Amniotic epithelial cell (primary cell): ENCODE measurements around the gene GLIS2.
"Not testable (repeated sequence)": the region's sequence is repeated elsewhere in the genome, so short reads cannot be mapped to it uniquely, and the experiment has no call there.

Experiments
- DNase-seq: peaks from one replicate; pipeline ENCODE4 v3.0.0-alpha.2; 2010; ENCODE audit warnings: low read depth

The GLIS2 gene

DNA sequence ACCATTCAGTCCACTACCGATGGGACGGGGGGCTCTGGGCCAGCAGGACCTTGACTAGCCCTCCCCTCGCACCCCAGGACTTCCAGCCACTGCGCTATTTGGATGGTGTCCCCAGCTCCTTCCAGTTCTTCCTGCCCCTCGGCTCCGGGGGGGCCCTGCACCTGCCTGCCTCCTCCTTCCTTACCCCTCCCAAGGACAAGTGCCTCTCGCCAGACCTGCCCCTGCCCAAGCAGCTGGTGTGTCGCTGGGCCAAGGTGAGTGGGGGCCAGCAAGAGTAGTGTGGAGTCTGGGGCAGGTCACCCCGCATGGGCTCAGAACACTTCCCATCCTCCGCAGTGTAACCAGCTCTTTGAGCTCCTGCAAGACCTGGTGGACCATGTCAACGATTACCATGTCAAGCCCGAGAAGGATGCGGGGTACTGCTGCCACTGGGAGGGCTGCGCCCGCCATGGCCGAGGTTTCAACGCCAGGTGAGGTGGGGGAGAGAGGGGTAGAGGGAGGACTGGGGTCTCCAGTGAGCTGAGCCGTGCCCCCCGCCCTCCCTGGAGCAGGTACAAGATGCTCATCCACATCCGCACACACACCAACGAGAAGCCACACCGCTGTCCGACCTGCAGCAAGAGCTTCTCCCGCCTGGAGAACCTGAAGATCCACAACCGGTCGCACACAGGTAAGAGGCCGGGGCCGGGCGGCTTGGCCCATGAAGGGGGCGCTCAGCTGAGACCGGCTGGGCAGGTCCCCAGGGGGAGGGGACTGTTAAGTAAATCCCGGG is 19.0 kb downstream of the GLIS2 start:
- DNase-seq: no peak

DNA sequence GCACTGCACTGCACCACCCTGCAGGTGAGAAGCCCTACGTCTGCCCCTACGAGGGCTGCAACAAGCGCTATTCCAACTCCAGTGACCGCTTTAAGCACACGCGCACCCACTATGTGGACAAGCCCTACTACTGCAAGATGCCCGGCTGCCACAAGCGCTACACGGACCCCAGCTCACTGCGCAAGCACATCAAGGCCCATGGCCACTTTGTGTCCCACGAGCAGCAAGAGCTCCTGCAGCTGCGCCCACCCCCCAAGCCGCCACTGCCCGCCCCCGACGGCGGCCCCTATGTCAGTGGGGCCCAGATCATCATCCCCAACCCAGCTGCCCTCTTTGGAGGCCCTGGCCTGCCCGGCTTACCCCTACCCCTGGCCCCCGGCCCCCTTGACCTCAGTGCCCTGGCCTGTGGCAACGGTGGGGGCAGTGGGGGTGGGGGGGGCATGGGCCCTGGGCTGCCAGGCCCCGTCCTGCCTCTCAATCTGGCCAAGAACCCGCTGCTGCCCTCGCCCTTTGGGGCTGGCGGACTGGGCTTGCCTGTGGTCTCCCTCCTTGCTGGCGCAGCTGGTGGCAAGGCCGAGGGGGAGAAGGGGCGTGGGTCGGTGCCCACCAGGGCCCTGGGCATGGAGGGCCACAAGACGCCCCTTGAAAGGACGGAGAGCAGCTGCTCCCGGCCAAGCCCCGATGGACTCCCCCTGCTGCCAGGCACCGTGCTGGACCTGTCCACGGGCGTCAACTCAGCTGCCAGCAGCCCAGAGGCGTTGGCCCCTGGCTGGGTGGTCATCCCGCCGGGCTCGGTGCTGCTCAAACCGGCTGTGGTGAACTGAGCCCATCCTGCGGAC is 21.1 kb downstream of the GLIS2 start:
- DNase-seq: no peak

GRCh38 chr16:4337540-4338088 is 21.7 kb downstream of the GLIS2 start:
- no peak for DNase-seq

DNA sequence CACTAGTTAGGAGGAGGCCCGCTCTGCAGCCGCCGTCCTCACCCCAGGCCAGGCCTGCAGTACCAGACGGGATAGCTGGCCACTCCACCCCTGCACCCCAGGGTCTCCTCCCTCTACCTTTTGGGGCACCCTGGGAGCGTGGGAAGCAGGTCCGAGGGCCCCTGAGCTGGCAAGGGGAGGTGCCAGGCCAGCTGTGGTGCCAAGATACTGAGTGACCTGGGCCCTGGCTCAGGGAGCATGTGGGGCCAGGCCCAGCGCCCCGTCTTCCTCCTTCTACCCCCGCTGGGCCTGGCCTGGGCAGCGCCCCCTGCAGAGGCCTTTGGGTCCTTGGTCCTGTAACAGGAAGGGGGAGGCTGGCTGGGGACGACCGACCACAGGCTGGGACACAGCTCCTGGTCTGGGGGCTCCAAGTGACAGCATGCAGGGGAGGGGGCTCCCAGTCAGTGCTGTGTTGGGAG is 22.3 kb downstream of the GLIS2 start:
- DNase-seq: no peak

DNA sequence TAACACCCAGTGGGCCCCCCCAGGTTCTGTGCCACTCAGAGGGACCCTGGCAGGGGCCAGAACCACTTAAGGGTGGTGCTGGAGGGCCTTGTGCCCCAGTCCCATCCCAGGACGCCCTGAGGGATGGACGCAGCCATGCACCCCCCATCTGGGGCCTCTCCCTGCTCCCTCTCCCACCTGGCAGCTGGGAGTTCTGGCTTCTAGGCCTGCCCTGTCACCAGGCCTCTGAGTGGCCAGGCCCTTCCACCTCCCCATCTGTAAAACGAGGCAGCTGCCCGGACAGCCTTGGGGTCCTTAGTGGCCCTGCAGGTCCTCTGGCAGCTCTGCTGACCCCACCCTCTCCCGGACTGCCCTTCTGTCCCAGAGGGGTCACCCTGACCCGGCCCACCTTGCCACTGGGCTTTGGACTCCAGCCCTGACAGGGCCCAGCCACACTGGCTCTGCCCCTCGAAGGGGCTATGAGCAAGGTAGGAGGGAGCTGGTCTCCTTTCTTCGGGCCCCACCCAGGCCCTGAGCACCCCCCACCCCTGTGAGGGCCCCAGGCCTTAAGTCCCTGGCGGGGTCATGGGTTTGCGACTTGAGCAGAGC is 22.9 kb downstream of the GLIS2 start:
- no peak for DNase-seq

- DNase-seq: no peak
Observed at GRCh38 chr16:4339455-4339854, 23.6 kb downstream of the GLIS2 start.

GRCh38 chr16:4339909-4340308 is 24.0 kb downstream of the GLIS2 start:
- DNase-seq: no peak

DNA sequence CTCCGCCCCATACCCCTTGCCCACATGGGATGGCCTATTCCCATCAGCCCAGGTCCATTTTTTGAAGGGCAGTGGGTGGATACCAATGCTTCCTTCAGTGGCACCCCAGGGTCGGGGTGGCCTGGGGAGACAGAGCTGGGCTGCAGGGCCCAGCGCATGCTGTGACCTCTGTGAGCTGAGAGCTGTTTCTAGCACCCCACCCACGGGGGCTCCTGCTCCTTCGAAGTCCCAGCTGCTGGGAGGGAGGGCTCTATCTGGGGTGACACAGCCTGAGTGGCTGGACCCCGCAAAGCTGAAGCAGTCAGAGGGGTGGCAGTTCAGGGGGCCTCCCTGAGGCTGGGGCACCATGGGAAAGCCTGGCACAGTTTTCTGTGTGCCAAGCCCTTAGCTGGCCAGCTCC is 24.6 kb downstream of the GLIS2 start:
- no peak for DNase-seq

DNA sequence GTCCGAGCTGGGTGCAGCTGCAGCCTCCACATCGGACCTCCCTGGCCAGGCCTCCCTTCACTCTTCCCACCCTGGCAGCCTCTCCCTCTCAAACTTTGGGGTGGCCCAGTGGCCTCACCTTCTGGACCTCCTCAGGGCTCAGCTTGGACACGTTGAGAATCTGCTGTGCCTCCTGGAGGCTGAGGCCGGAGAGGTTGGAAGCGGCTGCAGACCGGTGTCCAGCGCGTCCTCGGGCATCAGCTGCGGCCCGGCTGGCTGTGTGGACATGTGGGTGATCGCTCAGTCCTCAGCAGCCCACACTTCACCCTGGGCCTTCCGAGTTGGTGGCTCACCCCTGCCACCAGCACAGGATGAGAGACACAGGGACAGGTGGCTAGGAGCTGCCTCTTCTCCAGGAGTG is 25.4 kb downstream of the GLIS2 start:
- DNase-seq: no peak

- peak; percentile 43 for DNase-seq
Observed at GRCh38 chr16:4342866-4343744, 27.2 kb downstream of the GLIS2 start.

DNA sequence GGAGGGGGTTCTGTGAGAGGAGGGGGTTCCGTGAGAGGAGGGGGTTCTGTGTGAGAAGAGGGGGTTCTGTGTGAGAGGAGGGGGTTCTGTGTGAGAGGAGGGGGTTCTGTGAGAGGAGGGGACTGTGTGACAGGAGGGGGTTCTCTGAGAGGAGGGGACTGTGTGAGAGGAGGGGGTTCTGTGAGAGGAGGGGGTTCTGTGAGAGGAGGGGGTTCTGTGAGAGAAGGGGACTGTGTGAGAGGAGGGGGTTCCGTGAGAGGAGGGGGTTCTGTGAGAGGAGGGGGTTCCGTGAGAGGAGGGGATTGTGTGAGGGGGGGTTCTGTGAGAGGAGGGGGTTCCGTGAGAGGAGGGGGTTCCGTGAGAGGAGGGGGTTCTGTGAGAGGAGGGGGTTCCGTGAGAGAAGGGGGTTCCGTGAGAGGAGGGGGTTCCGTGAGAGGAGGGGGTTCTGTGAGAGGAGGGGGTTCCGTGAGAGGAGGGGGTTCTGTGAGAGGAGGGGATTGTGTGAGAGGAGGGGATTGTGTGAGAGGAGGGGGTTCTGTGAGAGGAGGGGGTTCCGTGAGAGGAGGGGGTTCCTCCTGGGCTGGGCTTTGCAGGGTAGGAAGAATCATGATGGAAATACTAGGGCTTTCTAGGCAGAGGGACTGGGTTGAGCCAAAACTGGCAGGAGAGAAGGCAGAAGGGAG is 28.6 kb downstream of the GLIS2 start:
- DNase-seq: not testable (repeated sequence)

DNA sequence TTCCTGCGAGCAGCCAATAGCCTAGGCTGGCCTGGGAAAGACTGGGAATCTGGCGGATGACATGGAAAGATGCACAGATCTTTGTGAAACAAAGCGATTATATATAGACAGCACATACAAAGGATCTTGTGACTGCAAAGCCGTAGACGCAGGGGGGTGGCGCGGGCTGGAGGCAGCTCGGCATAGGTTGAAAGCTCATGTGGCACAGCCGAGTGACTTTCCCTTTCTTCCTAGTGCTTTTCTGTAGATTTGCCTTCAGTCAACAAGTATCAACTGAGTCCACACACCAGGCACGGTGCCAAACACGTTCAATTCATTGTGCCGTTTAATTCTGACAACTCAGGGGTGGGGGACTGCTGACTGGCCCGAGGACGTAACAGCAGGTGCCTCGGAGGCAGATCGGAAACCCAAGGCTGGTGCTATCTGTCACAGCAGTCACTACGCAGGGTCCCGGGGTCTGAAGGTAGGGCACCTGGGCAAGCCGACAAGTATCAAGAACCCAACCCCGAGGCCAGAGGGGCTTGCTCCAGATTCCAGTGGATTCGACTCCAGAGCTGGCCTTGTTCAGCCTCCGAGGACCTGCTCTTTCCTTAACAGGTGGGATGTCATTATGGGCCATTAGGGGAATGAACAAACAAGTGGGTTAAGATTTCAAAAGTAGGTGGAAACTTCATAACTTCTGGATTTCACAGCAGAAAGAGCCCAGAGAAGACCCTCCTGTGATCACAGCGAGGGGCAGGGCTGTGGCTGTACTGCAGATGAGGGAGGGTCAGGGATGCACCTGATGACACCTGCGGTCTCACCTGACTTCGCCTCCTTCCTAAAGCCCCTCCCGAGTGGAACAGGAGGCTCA is 29.3 kb downstream of the GLIS2 start:
- DNase-seq: peak; percentile 30

DNA sequence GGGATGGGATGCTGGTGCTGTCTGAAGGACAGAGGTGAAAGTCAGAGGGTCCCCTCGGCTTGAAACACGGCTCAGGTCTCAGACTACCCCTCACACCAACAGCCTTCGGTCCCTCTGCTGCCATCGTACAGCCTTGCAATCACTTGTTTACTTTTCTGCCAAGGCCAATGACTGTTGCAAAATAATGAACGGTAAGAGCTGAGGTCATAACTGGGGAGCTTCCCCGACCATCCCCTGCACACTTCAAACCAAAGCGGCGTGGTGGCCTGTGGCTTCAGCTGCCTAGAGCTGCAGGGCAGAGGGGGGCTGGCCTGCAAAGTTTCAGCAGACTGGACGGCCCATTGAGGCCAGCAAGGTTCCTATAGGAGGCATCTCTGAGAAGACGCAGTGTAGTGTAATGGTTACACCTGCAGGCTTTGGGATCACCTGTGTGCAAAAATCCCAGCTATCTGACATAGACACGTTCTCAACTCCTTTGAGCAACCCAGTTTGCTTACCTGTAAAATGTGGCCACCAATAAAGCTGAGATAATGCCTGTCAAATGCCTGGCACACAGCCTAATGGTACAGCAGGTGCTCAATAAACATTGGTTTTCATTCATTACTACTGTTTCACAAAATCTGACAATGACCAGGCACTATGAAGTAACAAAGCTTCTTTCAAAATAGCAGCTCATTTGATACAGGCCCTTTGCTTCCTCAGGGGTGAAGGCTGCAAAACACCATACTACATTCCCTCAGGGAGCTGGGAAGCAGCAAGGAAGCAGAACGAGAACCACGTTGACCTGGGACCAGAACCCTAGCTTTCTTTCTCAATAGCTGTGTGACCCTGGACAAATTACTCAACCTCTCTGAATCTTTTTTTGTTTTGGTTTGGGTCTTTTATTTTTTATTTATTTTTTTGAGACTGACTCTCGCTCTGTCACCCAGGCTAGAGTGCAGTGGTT is 30.2 kb downstream of the GLIS2 start:
- peak; percentile 65 for DNase-seq

- peak; percentile 91 for DNase-seq
Observed at GRCh38 chr16:4347010-4347409, 31.1 kb downstream of the GLIS2 start.

DNA sequence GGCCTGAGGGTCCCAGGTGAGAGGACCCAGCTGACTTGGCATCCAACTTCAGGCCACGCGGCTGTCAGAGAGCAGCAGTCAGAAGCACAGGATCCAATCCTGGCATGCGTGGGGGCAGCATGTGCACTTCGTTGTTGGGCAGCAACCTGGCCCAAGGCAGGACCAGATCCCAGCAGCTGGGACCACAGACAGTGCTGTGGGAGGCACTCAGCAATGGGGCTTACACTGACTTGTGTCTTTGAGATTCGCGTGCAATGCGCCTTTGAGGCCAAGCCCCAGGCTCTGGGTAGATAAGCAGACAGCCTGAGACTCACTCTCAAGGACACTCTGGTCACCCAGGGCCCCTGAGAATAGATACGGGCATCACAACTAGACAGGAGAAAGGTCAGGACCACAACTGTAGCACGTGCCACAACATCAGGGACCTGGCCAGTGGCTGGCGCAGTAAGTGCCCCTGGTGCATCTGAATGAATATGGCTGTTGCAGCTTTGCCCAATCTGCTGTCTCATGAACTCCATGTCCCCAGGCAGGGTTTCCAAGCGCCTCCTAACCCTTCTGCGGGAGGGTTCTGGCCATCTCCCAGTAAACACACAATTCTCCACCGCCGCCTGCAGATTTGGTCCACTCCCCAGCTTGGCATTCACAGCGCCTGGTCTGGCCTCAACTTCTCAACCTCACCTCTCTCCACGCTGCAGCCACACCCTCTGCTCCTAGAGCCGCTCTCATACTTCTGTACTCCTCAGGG is 32.1 kb downstream of the GLIS2 start:
- DNase-seq: no peak

DNA sequence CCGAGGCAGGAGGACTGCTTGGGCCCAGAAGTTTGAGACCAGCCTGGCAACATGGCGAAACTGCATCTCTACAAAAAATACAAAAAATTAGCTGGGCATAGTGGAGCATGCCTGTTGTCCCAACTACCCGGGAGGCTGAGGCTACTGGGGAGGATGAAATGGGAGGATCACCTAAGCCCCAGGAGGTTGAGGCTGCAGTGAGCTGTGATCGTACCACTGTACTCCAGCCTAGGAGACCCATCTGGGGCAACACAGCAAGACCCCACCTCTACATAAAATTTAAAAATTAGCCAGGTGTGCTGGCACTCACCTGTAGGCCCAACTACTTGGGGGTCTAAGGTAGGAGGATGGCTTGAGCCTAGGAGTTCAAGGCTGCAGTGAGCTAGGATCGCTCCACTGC is 33.5 kb downstream of the GLIS2 start:
- DNase-seq: no peak

DNA sequence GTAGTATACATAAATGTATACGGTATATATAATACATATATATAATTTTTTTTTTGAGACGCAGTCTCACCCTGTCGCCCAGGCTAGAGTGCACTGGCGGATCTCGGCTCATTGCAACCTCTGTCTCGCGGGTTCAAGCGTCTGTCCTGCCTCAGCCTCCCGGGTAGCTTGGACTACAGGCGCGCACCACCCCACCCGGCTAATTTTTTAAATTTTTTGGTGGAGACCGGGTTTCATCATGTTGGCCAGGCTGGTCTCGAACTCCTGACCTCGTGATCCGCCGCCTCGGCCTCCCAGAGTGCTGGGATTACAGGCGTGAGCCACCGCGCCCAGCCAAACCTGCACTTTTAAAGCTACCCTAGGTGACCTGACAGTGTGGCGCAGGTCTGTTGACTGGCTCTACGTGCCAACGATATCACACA is 34.5 kb downstream of the GLIS2 start:
- DNase-seq: no peak
